HepG2 (cell line): Measurements from ENCODE around the gene CDK2. TPM values are rescaled to one million over a fixed set of nuclear protein-coding genes. Genes with fewer than 3 reads are reported as not detected.
A peak's percentile ranks its signal among the peaks of the same experiment; 100 is the strongest.

ENCODE experiments used
- ATAC-seq: fragments of 200-7000 bp; cut with Tn5 transposase; 3 replicates; pipeline ENCODE4 v1.9.1; 2020; ENCODE audit warnings: mild to moderate bottlenecking, moderate library complexity
- BruUV-seq: library from RNA; stranded (reverse); fragments of 400-500 nt; replicated peaks from 2 replicates; lab custom pipeline; 2021; lab: Mats Ljungman, UMichigan
- CTCF ChIA-PET: fragments of 300-600 bp; formaldehyde crosslinking; extraction: SDS; loops from one replicate; lab custom pipeline; 2021; ENCODE audit warnings: low total read pairs, inconsistent platforms, low intra/inter-chr PET ratio; lab: Yijun Ruan, JAX
- POLR2A ChIA-PET: fragments of 350-600 bp; sonication (Branson Sonifier 250); formaldehyde crosslinking; loops from one replicate; lab custom pipeline; 2020; ENCODE audit warnings: antibody characterized with exemption, inconsistent platforms; lab: Yijun Ruan, JAX
- DNase-seq: peaks from one replicate; pipeline ENCODE4 v3.0.0-alpha.2; 2015; ENCODE audit warnings: low spot score
- FAIRE-seq: peaks from 3 replicates; lab custom pipeline; 2011; peaks lifted over from hg19 to GRCh38; lab: Jason Lieb, UNC
- H2AFZ ChIP-seq: one replicate; pipeline ENCODE4 v1.6.1; 2011; ENCODE audit warnings: low read length, inconsistent platforms
- H3K27ac ChIP-seq: fragments of 300-600 bp; 3 replicates; pipeline ENCODE4 v1.8.0; 2011; ENCODE audit warnings: mixed run types, mild to moderate bottlenecking, mixed read lengths, low read length, inconsistent platforms; ENCODE audit not compliant: insufficient read depth; ENCODE audit errors: extremely low read length
- H3K27me3 ChIP-seq, 2 experiments: fragments of 200-600 bp in 1 of 2; 2 replicates in 1 of 2; 3 replicates in 1 of 2; pipeline versions ENCODE4 v1.6.0 to v1.8.0; 2011; ENCODE audit warnings: low read length in 2 of 2, mild to moderate bottlenecking in 2 of 2, moderate library complexity in 2 of 2, inconsistent platforms in 1 of 2; ENCODE audit not compliant: insufficient read depth in 2 of 2, control insufficient read depth in 1 of 2
- H3K36me3 ChIP-seq, 2 experiments: fragments of 200-600 bp in 1 of 2; replicated peaks in 1 of 2; 2 replicates in 1 of 2; 3 replicates in 1 of 2; pipeline versions ENCODE4 v1.5.1 to v1.8.0; 2011; ENCODE audit warnings: low read length in 2 of 2, inconsistent platforms in 1 of 2; ENCODE audit not compliant: insufficient read depth in 2 of 2, control insufficient read depth in 1 of 2
- H3K4me1 ChIP-seq: 2 replicates; pipeline ENCODE4 v1.5.1; 2012; ENCODE audit warnings: low read length, inconsistent platforms; ENCODE audit not compliant: insufficient read depth
- H3K4me2 ChIP-seq: 2 replicates; pipeline ENCODE4 v1.6.0; 2011; ENCODE audit warnings: low read depth, low read length, inconsistent platforms
- H3K4me3 ChIP-seq, 3 experiments: fragments of 200-600 bp in 1 of 3; sonication (generic), shearing (Covaris generic) in 1 of 3; replicated peaks in 1 of 3; 2 replicates each; pipeline ENCODE4 v1.5.1; 2011 to 2016; ENCODE audit warnings: low read length in 3 of 3, inconsistent platforms in 2 of 3, low read depth in 2 of 3, mild to moderate bottlenecking in 2 of 3, control low read depth in 1 of 3, mixed read lengths in 1 of 3; ENCODE audit not compliant: insufficient read depth in 1 of 3
- H3K79me2 ChIP-seq: one replicate; pipeline ENCODE4 v1.6.1; 2011; ENCODE audit warnings: low read length, inconsistent platforms; ENCODE audit not compliant: insufficient read depth
- H3K9ac ChIP-seq: 2 replicates; pipeline ENCODE4 v1.6.0; 2011; ENCODE audit warnings: mild to moderate bottlenecking, low read depth, low read length, inconsistent platforms; ENCODE audit not compliant: insufficient read depth
- H3K9me3 ChIP-seq: 2 replicates; pipeline ENCODE4 v1.5.1; 2012; ENCODE audit warnings: mild to moderate bottlenecking, low read length
- H4K20me1 ChIP-seq: 2 replicates; pipeline ENCODE4 v1.6.0; 2011; ENCODE audit warnings: inconsistent platforms, mild to moderate bottlenecking, low read length, moderate library complexity; ENCODE audit not compliant: insufficient read depth
- CREB1 ChIP-seq, 2 experiments: fragments of 450-650 bp in 1 of 2; IDR thresholded peaks; 2 replicates each; pipeline ENCODE4 v1.6.1; 2016 to 2017; ENCODE audit warnings: control low read depth in 1 of 2, mild to moderate bottlenecking in 1 of 2, missing compliant biosample characterization in 1 of 2, missing genetic modification characterization in 1 of 2
- ELF3 ChIP-seq: IDR thresholded peaks from 2 replicates; pipeline ENCODE4 v1.6.1; 2016; ENCODE audit warnings: missing genetic modification reagents, missing compliant biosample characterization
- FOSL2 ChIP-seq: sonication (generic); formaldehyde crosslinking; IDR thresholded peaks from 2 replicates; pipeline ENCODE4 v1.4.0; 2020; ENCODE audit warnings: missing genetic modification reagents
- ZNF569 ChIP-seq: sonication (generic); formaldehyde crosslinking; IDR thresholded peaks from 2 replicates; pipeline ENCODE4 v1.5.0; 2020; ENCODE audit warnings: mild to moderate bottlenecking, missing genetic modification reagents, moderate library complexity, borderline replicate concordance
- WGBS: methylation state at CpG from one replicate; pipeline ENCODE4 v1.1.6; 2017; ENCODE audit warnings: low lambda C conversion rate; 5-methylcytosine and 5-hydroxymethylcytosine counted together
- in situ Hi-C: cut with HindIII; loops from 2 replicates; pipeline ENCODE4 v1.10.0; 2017; ENCODE audit warnings: low pct_unique_long_range_greater_than_20kb; ENCODE audit not compliant: extremely low pct_ligation_motif_present
- intact Hi-C: fragments of 100-400 bp; cut with micrococcal nuclease; formaldehyde crosslinking; loops from one replicate; pipeline ENCODE4 v1.10.0; 2022; ENCODE audit not compliant: unreplicated experiment
- polyA plus RNA-seq, 8 experiments: library from polyadenylated mRNA; depleted of rRNA in 3 of 8; stranded (reverse) in 7 of 8; unstranded in 1 of 8; fragments of >200 nt; fragmentation: Illumina TruSeq in 4 of 8; extraction: Trizol in 4 of 8; gene quantifications; 2 replicates each; pipeline versions ENCODE4 v1.2.1 to v1.2.3, GENCODE V29; 2011 to 2016; ENCODE audit warnings: low read depth in 4 of 8, missing spikeins in 1 of 8, mixed read lengths in 1 of 8; ENCODE audit not compliant: insufficient read depth in 1 of 8
- total RNA-seq, 5 experiments: library from RNA; depleted of rRNA; stranded (reverse); fragments of >200 nt; fragmentation: Illumina TruSeq; extraction: Trizol; gene quantifications; 2 replicates each; pipeline ENCODE4 v1.2.3, GENCODE V29; 2016; ENCODE audit warnings: low read depth in 1 of 5
- TF ChIP-seq, protein P1 (sequence below): sonication (generic); formaldehyde crosslinking; conservative IDR thresholded peaks from 2 replicates; pipeline ENCODE4 v1.8.0; 2022; ENCODE audit warnings: mild to moderate bottlenecking, moderate library complexity, missing genetic modification reagents
- TF ChIP-seq, protein P2 (sequence below): sonication (generic); formaldehyde crosslinking; IDR thresholded peaks from 2 replicates; pipeline ENCODE4 v1.8.0; 2022; ENCODE audit warnings: missing genetic modification reagents, mild to moderate bottlenecking, borderline replicate concordance

Gene CDK2
- total and polyA plus RNA-seq, 2 of the 13 experiments (the other 11 are each of a cell fraction or from before 2014, with no cell fraction given) = 47.5 to 52.6 TPM

GRCh38 chr12:55933169-55933798 lies 33.3 kb upstream of the CDK2 start:
- Histone ChIP-seq H3K4me1 (peaks cover 49% of the 10 kb centered on the region), H3K4me3 (peak overlapping the region in 1 of 3 experiments; percentile 70; a peak in 1 of 6 replicates), H3K9me3 (no peaks in the 10 kb centered on the region), H3K27ac (no peak overlapping the region), H3K4me2 (peak overlapping the region; percentile 97), H3K36me3 (no peaks in the 10 kb centered on the region), H3K9ac (no peak overlapping the region), H3K27me3 (peaks cover 0 to 11% of the 10 kb centered on the region in 2 experiments; a peak in 1 of 5 replicates), H3K79me2 (no peaks in the 10 kb centered on the region), H2AFZ (no peak overlapping the region), H4K20me1 (no peaks in the 10 kb centered on the region)
- TF ChIP-seq FOSL2 (0 out of 2 replicates have a peak, but pooled peaks have one; percentile 9), ELF3 (CRISPR knock-in tag) (no peak), ZNF569 (CRISPR knock-in tag) (no peak), CREB1 (IDR thresholded peaks at IDR 0.05) (no peak), CREB1 (CRISPR knock-in tag; IDR thresholded peaks at IDR 0.05) (no peak)
- TF ChIP-seq, protein P1, sequence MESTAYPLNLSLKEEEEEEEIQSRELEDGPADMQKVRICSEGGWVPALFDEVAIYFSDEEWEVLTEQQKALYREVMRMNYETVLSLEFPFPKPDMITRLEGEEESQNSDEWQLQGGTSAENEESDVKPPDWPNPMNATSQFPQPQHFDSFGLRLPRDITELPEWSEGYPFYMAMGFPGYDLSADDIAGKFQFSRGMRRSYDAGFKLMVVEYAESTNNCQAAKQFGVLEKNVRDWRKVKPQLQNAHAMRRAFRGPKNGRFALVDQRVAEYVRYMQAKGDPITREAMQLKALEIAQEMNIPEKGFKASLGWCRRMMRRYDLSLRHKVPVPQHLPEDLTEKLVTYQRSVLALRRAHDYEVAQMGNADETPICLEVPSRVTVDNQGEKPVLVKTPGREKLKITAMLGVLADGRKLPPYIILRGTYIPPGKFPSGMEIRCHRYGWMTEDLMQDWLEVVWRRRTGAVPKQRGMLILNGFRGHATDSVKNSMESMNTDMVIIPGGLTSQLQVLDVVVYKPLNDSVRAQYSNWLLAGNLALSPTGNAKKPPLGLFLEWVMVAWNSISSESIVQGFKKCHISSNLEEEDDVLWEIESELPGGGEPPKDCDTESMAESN (CRISPR knock-in tag) = no peak
- TF ChIP-seq, protein P2, sequence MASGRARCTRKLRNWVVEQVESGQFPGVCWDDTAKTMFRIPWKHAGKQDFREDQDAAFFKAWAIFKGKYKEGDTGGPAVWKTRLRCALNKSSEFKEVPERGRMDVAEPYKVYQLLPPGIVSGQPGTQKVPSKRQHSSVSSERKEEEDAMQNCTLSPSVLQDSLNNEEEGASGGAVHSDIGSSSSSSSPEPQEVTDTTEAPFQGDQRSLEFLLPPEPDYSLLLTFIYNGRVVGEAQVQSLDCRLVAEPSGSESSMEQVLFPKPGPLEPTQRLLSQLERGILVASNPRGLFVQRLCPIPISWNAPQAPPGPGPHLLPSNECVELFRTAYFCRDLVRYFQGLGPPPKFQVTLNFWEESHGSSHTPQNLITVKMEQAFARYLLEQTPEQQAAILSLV = no peak
- intact Hi-C loops (loop anchor here (5.0 kb wide), 1 partner anchor 196 kb away; no protein-coding TSS in a partner anchor), in situ Hi-C loops (no loop called here)
- CTCF ChIA-PET = no interaction called here
- POLR2A ChIA-PET = interaction anchor here (2.0 to 10.5 kb wide), 3 partner anchors 40 to 116 kb away, joined by 11 to 108 read pairs (median 20); partner anchors contain the start of genes DNAJC14, ORMDL2, RAB5B and SARNP
- ATAC-seq (no peak), FAIRE-seq (no peak), DNase-seq (no peak)
- BruUV-seq = no TSS peak
- 39% methylated on average over 6 of the region's 7 CpGs for WGBS
